Measurements from ENCODE around the gene PELI1. TPM values are rescaled to one million over a fixed set of nuclear protein-coding genes. Genes with fewer than 3 reads are reported as not detected.
"Not testable (repeated sequence)": the region's sequence is repeated elsewhere in the genome, so short reads cannot be mapped to it uniquely, and the experiment has no call there.

PELI1 gene
- total RNA-seq, 1 donor from 2014 or later = 24.1 TPM

DNA sequence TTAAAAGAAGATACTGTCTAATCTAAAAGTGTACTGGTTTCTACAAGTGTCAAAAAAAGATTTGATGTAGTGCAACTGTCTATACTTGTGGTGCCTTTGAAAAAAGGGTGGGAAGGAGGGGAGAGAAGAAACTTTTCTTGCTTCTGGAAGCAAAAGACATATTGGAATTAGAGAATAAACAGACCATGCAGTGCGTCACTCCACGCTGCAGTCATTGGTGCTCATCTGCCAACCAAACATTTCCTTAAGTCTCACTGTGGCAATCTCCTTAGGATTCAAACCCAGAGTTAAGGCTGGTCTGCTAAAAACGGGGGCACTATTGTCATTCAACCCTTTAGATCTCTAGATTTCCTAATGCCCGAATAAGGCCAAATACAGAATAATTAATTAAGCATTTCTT is 50.9 kb downstream of the PELI1 start:
- intact Hi-C loops (cut with micrococcal nuclease) = no loop called here

DNA sequence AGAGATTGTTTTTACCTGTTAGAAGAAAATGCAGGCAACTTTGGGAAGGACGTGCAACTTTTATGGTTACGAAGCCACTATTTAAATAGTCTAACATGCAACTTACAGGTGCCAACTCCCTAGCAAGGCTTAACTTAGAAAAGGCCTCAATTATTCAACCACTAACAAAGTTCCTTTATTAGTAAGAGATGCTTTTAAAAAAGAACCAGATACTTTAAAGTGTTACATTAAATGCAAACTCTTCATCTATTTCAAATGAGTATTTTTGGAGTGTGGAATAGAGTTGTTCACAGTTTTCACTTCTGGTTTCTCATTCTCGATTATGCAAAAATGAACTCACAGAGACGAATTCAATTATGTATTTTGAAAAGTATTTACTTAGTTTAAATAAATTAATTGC is 51.7 kb downstream of the PELI1 start:
- intact Hi-C loops (cut with micrococcal nuclease) = no loop called here

DNA sequence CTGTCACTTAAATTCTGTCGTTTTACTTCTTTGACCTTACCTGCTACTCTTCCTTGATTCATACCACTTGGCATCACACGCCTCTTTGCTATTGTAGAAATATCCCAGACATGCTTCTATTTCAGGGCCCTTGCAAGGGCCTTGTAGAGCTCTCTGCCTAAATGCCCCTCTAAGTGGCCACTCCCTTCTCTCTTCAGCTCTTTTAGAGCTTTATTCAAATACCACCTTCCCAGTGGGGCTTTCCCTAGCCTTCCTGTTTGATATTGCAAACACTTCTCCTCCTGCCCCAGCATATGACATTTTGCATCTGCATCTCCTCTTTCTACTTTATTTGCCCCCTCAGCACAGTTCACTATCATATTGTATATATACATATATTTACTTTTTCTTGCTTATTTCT is 54.0 kb downstream of the PELI1 start:
- intact Hi-C loops (cut with micrococcal nuclease) = no loop called here

DNA sequence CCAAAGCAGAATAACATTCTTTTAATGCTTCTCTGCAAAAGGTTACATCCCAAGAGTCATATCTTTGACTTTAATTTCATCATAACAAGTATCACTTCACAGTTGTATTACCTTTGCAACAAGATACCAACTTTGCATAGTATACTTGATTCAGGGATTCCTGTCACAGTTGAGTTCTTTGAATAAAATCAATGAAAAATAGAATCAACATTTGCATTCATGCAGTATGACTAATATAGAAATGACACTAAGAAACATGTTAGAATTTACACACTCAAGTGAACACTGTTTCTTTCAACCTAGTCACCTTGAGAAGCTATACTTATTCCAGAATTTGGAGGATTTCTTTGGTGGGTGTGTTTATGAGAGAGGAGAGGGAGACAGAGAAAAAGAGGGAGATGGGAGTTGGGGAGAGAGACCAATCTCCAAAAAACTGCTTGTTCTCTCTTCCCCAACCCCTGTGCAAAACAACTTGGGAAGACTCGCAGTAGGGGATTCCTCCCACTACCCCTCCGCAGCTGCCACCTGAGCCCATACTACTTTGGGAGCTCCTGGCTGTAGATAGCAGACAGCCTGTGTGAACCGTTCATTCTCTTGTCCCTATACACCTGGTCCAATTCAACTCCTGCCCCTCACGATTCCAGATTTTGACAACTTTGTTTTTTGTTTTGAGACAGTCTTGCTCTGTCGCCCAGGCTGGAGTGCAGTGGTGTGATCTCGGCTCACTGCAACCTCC is 57.7 kb downstream of the PELI1 start:
- intact Hi-C loops (cut with micrococcal nuclease) = no loop called here

DNA sequence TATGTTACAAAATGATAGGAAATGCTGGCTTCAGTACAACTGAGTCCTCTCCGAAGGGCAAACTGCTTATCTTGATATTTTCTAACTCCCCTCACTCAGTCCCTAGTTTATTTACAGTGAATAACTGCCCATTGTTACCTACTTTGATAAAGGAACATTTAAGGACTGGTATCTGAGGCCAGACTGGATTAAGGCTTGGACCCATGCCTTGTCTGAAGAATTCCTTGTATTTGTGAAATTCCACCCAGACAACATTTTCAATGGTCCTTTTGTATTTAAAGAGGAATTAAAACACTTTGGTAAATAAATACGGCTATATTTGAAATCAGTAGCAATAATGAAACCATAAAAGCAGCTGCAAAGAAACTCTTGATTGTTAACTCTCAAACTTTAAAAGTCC is 58.3 kb downstream of the PELI1 start:
- intact Hi-C loops (cut with micrococcal nuclease) = no loop called here

DNA sequence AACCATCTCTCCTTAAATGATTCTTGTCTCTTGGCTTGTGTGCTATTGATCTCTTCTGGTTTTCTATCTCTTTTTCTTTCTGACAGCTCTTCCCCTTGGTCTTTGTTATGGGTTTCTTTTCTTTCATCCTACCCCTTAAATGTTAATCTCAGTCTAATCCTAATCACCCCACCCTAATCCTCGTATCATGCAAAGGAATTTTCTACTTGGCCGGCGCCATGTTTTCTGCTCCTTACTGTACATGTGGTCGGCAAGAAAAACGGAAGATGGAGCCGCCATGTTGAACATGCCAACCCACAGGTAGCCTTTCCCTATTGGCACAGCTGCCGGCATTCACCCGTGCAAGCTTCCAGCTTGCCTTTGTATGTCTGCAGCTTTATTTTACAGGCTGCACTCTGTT is 63.2 kb downstream of the PELI1 start:
- intact Hi-C loops (cut with micrococcal nuclease) = no loop called here

DNA sequence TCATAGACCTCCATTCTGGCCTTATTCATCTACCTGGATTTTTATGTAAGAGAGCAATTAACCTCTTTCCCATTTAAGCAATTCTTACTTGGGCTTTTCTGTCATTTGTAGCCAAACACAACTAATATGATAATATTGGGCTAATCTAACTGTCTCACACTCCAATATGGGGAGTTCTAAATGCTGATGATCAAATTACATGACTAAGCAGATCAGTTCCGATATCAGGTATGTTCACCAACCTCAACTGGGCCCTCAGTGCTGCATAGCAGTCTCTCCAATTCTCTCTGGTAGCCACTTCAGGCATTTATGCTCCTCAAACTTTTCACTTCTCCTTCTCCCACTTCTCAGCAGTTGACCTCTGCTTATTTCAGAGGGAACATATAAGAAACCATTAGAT is 64.0 kb downstream of the PELI1 start:
- intact Hi-C loops (cut with micrococcal nuclease) = no loop called here

DNA sequence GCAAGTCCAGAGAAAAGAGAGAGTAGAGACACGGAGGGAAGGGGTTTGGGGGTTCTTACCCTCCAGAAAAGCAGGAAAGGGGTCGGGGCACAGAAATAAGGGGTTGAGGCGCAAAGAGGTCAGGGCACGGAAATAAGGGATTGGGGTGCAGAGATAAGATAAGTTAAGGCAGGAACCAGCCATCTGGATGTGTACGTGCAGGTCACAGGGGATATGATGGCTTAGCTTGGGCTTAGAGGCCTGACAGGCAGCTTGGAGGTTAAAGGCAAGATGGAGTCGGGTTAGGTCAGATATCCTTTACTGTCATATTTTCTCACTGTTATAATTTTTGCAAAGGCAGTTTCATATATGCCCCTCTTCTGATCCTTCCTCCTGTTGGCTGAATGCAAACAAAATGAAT is 64.5 kb downstream of the PELI1 start:
- intact Hi-C loops (cut with micrococcal nuclease) = not testable (repeated sequence)

DNA sequence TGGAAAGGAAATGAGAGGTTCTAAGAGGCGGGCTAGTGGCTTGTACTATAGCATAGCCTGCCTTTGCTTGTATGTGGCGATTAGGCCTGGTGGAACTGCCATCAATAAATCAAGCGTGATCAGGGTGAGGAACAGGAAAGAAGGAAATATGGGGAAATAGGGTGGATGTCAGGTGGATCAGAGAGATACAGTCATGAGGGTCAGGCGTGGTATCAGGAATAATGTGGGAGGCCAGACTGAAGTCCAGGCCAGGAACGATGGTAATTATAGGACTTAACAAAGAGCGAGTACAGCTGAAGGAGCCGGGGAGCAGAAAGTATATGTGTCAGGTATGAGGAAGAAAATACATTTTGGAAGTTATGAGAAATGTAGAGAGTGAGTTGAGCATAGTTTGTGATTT is 67.4 kb downstream of the PELI1 start:
- intact Hi-C loops (cut with micrococcal nuclease) = not testable (repeated sequence)

DNA sequence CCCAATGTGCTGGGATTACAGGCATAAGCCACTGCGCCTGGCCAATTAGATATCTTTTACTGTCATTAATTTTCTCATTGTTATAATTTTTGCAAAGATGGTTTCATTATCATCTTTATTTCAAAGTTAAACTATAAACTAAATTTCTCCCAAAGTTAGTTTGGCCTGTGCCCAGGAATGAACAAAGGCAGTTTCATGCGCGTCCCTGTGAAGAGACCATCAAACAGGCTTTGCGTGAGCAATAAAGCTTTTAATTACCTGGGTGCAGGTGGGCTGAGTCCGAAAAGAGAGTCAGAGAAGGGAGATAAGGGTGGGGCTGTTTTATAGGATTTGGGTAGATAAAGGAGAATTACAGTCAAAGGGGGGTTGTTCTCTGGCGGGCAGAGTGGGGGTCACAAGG is 69.6 kb downstream of the PELI1 start:
- intact Hi-C loops (cut with micrococcal nuclease) = not testable (repeated sequence)

DNA sequence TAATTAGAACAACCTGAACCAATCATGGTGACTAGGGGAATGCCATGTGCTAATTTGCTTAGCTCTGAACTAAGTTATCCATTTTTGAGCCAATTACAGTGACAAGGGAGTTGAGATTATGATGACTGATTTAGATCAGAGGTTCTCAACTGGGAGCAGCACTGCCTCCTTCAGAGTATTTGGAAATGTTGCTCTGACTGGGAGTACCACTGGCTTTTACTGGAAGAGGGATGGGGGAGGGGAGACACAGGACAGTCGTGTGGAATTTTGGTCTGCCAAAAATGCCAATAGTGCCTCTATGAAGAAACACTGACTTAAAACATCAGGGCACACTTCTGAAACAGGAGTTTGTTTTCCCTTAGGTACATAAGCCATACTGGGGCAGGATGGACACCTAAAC is 76.9 kb downstream of the PELI1 start:
- intact Hi-C loops (cut with micrococcal nuclease) = no loop called here

DNA sequence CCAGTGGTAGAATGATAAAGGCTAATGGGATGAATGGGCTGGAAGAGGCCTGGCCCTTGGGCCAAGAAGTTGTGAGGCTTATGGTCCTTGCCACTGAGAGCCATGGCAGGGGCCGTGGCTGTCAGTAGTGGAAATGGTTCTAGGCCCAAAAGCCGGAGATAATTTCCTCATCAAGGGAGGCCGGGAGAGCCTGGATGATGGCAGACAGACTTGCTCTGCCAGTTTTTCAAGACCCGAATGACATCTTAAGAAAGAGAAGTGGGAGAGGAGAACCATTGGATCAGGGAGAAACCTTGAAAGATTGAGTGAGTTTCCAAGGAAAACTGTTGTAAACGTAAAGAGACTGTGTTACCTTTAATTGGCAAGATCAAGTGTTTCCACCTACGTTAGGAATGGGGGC is 78.7 kb downstream of the PELI1 start:
- intact Hi-C loops (cut with micrococcal nuclease) = no loop called here

DNA sequence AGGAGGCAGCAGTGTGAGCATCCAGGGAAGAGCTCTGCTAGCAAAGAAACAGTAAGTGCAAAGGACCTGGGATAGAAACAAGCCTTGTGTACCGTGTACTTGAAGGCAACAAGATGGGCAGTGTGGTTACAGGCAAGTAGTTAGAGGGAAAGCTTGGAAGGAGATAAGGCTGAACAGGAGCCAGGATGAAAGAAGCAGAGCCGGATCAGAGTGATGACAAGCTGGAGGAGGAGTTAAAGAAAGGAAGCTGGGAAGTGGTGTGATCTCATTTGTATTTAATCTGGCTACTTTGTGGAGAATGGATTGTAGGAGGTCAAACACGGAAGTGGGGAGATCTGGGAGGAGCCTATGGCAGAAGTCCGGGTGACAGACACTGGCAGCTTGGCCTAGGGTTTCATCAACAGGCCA is 80.3 kb downstream of the PELI1 start:
- intact Hi-C loops (cut with micrococcal nuclease) = loop anchor here (5.0 kb wide), 1 partner anchor 33 kb away; no protein-coding TSS in a partner anchor

DNA sequence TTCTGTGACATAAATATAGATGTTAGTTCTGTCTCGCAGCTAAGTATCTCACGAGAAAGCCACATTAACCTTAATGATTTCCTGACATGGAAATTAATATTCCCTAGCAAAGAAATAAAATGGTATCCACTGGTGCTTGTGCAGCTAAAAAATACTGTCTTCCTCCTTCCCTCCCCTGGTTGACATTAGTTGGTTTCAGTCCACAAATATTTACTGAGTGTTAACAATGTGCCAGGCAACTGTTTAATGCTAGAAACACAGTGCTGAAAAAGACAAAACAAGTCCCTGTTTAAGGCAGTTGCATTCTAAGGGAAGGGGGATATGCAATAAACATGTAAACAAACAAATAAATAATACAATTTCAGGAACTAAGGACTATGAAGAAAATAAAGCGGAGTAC is 80.8 kb downstream of the PELI1 start:
- intact Hi-C loops (cut with micrococcal nuclease) = loop anchor here (5.0 kb wide), 1 partner anchor 34 kb away; no protein-coding TSS in a partner anchor

DNA sequence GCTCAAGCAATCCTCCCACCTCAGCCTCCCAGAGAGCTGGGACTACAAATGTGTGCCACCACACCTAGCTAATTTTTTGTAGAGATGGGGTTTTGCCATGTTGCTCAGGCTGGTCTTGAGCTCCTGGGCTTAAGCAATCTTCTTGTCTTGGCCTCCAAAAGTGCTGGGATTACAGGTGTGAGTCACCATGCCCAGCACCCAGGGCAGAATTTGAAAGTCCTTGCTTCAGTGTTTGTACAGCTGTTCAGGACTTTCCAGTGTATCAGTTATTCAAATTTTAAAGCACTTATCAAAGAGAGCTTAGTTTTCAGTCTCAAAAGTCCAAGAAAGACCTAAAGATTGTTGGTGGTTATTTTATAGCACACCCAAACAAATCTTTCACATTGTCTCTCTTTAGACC is 81.4 kb downstream of the PELI1 start:
- intact Hi-C loops (cut with micrococcal nuclease) = loop anchor here (5.0 kb wide), 1 partner anchor 34 kb away; no protein-coding TSS in a partner anchor

DNA sequence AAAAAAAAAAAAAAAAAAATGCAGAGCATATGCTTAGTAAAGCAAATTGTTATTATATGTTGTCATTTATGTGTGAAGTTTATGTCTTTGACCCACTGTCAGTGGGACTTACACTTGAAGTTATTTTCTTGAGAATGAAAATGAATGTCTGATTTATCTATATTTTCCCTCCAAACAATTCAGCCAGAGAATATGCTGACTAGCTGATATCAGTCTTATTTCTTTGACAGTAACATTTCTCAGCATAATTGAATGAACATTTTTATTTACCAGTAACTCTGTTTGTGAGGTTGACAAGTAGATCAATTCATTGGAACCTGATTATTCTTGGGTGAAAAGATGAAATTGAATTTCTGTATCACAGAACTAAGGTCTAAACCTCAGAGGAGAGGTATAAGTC is 85.0 kb downstream of the PELI1 start:
- intact Hi-C loops (cut with micrococcal nuclease) = no loop called here

DNA sequence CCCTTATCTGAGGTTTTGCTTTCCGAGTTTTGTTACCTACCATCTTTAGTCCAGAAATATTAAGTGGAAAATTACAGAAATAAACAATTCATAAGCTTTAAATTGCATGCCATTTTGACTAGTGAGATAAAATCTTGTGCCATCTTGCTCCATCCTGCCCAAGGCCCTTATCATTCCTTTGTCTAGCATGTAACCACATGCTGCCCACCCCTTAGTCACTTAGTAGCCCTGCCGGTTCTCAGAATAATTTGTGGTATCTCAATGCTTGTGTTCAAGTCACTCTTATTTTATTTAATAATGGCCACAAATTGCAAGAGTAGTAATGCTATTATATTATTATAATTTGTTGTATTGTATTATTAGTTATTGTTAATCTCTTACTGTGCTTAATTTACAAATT is 88.2 kb downstream of the PELI1 start:
- intact Hi-C loops (cut with micrococcal nuclease) = no loop called here

DNA sequence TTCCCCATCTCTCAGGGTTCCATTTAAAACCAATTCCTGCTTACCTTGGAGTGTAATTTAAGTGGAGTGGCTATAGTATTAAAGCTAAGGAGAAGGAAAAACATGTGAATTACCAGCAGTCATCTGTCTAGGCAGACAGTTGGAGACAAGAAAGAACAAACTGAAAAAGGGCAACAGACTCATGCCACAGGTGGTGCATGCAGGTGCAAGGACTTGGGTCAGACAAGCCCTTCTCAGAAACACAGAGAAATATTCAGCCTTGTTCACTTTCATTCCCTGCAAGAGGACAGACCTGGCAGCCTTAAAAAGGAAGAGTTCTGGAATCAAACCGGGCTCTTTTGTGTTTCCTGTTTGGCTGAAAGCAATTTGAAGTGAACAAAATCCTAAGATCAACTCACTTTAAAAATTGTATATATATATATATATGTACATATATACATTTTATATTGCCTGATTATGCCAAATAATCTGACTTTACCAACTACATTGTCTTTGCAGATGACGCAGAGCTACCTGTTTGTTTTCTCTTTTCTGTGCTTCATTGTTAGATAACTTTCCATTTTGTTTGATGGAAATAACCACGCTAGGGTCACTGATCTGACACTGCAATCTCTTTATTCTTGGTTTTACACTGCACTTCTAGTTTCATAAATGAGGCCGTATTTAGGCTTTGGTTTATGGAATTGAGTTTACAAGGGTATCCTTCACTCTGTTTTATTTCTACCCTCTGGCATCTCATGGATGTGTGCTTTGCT is 89.9 kb downstream of the PELI1 start:
- intact Hi-C loops (cut with micrococcal nuclease) = no loop called here

DNA sequence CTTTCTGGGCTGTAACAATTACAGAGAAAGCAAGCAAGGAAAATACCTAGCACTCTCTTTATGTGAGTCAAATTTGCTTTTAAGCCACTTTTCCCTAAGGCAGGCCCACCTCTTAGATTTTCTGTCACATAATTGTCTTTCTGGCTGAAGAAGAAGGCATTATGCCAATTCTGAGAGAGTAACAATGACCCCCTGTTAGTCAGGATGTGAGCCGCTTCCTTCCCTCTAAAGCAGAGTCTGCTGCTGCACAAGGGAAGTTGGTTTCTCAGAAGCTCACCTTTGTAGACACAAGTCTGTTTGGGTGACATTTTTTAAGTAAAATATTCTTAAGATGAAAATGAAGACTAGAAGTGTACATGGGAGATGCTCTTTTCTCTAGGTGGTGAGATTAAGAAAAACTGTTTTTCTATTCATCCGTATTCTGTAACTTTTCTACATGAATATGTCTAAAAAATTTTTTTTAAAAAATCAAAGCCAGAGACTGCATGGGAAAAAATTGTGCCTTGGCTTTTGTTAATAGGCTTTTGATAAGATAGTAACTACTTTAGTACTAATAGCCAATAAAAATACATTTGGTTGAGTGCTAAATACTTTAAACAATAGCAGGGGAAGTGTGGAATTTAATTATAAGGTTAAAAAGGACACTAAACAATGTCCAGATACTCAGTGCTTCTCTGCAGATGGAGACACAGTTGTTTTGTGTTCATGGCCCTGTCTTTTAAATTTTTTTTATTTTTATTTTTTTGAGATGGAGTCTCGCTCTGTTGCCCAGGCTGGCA is 91.6 kb downstream of the PELI1 start:
- intact Hi-C loops (cut with micrococcal nuclease) = no loop called here

DNA sequence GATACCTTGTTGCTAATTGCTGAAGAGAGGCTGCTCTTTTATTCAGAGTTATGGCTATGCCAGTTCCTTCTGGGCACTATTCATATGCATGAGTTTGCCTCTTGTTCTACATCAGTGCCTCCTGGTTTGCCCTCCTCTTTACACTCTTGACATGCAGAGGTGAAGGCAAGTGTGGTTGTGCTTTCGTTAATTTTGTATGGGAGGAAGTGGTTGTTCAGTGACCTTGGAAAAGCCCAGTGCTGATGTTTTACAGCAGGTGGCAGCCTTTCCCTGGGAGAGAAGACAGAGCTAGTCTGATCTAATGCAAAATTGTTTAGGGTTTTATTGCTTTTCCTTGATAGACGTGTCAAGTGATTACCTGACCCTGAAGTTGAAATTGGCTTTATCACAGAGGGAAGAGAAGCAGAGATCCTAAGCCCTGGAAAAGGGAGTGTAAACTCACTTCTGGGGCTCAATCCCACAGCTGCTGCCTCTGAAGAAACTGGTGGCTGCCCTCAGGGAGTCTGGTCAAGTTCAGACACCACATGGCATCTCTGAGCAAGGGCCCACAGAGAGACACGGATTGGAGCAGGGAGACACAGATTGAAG is 94.5 kb downstream of the PELI1 start:
- intact Hi-C loops (cut with micrococcal nuclease) = loop anchor here (1.0 to 5.0 kb wide), 4 partner anchors 278 to 823 kb away; no protein-coding TSS in a partner anchor

DNA sequence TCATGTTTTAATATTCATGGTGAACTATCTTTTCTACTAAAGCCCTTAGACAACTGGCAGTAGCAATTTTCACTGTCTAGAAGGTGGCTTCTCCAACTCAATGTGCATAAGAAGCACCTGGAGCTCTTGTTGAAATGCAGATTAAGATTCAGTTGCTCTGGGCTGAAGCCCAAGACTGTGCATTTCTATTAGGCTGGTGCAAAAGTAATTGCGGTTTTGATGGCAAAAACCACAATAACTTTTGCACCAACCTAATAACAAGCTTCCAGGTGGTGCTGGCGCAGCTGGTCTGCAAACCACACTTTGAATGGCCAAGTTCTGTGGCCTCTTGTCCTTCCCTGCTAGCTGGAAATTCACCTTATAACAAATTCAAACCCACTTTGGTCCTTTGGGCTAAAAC is 98.3 kb downstream of the PELI1 start:
- intact Hi-C loops (cut with micrococcal nuclease) = loop anchor here (5.0 kb wide), 1 partner anchor 826 kb away; no protein-coding TSS in a partner anchor

Measured in T-helper 2 cell treated with Interferon-gamma antibody and Interleukin-4, amounts not matched to agents 100 ng/mL and 5 ng/mL, for 36 hours (primary cell).